GM19193 (cell line): ENCODE data around the gene MAP4.

Source experiments
- POLR2A ChIP-seq: IDR thresholded peaks from 4 replicates; pipeline ENCODE4 v1.6.1; 2011; ENCODE audit not compliant: insufficient read depth, insufficient read length; ENCODE audit errors: extremely low read depth

The MAP4 gene

DNA sequence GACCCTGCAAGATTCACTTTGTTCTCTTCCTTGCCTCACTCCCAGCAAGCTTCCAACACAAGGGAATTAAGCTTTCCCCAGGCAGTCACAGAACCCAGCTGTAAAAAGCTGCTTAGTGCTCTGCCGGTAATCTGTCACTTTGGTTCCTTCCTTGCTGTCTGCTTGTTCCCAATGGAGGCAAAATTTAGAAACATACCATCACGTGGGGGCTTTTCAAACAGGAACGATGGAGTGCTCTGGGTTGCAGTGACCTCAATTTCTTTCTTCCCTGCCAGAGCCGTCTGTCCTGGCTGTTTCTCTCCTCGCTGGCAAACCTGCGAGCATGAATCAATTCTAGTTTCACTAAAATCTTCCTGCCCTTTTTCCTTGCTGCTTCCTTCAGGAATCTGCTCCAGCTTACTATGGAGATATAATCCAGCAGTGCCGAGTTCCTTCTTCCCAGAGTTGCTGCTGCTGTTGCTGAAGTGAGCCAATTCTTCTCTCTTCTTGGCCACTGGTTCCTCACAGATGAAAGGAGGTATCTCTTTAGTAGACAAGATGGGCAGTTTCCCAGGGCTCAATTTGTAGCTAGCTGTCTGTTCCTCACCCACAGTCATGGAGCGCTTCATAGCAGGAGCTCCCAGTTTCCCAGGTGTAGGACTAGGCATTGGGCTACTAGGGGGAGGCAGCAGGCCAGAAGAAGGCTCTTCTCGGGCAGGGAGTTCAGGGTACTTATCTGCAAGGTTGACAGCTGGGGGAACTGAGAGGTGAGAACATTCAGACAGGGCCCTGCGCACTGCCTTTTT is 125.2 kb downstream of the MAP4 start:
- TF ChIP-seq POLR2A, result no peak

DNA sequence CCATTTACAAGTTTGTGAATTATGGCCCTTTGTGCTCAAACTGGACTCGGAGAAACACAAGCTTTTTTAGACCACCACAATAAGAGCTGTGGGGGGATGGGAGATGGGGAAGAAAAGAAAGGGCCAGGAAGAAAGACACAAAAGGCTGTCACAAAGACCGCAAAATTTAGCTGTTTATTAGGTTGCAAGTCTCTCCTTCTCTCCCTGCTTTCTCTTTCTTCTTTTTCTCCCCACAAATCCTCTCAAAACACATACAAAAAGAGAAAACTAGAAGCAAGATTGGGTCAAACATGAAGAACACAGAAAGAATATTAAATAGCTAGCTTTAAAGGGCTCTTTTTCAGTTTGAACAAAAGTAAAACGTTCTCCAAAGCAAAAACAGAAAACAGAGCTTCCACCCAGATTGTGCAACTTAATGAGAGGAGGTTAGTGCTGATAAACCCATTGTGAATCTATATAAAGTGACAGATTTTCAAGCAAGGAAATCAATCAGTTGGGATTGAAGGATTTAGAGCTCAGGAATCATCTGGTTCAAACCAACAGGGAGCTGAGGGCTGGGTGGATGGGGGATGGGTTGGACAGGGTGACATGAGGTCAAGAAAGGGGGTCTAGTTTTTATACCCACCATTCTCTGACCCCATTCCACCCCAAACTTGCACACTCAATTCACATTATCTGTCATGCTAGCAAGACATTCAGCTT is 125.9 kb downstream of the MAP4 start:
- TF ChIP-seq POLR2A, result no peak

DNA sequence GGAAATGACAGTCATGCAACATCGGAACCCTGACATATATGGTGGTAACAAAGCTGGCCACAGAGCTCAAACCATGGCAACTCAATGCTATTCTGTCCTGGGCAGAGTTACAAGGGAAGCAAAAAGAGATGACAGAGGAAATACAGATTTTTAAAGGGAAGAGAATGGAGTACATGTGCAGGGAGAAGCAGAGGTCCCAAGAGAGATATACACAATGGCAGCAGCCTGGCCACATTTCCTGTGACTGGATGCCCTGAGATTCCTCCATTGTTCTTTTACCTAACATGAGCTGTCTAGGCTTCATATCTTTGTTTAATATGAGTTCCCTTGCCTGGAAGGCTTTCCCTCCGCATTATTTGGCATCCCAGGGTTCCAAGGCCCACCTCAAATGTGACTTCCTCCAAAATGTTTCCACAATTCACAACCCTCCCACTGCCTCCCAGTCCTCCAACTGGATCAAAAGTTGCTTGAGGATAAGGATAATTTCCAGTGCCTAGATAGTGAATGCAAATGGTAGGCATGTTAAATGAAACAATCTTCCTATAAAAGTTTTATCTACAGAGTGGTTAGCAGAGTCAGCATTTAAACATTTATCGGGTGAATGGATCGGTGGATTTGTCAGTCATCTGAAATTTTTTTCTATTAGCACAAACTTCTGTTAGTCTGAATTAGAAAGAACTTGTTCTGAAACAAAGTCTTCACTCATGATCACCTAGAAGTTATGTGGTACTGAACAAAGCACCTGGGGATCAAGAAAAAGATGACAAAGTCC is 127.0 kb downstream of the MAP4 start:
- no peak for TF ChIP-seq POLR2A

DNA sequence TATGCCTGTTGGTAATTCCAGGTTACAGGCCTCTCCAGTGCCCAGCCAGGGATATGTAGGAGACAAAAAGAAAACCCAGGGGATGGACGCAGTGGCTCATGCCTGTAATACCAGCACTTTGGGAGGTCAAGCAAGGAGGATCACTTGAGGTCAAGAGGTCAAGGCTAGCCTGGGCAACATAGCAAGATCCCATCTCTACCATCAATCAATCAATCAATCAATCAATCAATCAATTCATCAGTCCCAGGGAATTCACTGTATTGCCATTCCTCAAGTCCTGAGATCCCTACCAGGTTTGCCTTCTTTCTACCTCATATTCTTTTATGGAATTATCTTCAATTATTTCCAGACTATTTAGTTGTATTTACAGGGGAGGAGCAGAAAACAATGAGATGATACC is 131.0 kb downstream of the MAP4 start:
- no peak for TF ChIP-seq POLR2A

DNA sequence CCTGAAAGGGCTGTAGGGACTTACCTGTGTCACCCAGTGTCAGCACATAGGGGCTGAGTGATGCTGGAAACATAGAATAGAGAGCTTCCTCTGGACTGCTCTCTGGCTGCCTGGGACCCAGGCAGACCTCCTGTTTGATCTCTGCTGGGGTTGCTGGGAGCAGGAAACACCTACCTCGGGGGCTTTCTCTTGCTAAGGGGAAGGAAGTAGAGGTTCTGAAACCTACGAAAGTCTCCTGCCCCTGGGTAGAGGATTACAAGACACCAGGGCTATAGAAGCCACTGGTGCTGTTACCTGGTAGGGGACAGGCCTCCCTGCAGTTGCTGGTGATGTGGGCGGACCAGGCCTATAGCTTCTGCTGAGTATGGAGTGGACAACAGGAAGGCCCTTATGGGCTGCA is 131.6 kb downstream of the MAP4 start:
- TF ChIP-seq POLR2A, result no peak

DNA sequence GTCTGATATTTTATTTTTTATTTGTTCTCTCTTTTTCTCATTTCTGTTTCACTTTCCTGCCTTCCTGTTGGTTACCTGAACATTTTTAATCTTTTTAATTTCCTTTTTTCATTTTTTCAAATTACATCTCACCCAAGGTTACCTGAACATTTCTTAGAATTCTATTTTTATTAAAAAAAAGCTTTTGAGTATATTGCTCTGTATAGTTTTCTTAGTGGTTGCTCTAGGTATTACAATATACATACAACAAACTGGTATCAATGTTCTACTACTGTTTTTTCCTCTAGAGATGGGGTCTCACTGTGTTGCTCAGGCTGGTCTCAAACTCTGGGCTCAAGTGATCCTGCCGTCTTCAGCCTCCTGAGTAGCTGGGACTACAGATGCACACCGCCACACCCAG is 133.9 kb downstream of the MAP4 start:
- no peak for TF ChIP-seq POLR2A

DNA sequence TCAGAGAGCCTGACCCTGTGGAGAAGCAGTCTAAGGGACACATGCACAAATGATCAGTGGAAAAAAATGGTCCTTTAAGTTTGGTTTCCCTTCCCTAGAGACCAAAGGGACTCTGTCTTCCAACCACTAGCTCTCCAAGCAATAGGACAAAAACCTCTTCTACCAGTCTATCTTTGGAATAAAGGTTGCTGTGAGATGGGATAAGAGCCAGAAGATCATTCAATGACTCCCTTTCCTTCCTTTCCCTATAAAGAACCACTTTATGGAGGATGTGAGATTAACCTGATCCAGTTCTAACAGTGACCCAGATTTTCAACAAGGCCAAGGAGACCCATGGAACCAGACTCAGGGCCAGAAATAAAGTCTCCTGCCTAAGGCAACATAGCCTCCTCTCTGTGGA is 138.5 kb downstream of the MAP4 start:
- no peak for TF ChIP-seq POLR2A

DNA sequence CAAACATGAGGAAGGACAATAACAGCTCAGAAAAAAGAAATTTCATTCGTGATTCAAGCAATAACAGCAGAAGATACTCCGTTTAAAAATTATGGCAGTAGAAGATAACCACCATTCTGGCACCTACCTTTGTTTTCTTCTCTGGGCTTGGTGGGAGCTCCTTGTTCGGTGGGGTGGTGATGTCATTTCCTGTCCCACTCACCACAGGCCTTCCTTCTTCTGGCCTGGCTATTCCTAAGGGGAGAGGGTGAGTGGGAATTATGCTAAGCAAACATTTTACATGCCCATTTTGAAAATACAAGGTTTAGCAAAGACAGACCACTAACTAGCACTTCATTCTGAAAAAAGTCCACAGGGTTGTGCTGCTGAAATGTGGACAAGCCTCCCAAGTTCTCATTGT is 138.9 kb downstream of the MAP4 start:
- no peak for TF ChIP-seq POLR2A

DNA sequence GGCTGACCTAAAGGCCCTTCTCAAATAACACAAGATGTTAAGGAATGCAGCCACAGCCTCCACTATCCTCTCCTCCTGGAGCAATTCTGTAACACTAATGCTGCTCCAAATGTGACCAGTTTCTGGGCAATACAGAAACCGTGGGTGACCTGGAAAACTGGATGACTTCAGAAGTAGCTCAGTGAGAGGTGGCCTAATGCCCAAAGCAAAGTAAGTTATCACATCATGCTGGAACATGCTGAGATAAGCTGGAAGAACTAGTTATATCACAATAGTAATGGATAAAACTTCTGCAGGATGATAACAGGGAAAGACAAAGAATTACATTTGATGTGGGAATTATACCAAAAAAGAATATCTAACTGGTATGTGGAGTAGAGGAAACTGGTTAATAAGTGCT is 141.3 kb downstream of the MAP4 start:
- no peak for TF ChIP-seq POLR2A

DNA sequence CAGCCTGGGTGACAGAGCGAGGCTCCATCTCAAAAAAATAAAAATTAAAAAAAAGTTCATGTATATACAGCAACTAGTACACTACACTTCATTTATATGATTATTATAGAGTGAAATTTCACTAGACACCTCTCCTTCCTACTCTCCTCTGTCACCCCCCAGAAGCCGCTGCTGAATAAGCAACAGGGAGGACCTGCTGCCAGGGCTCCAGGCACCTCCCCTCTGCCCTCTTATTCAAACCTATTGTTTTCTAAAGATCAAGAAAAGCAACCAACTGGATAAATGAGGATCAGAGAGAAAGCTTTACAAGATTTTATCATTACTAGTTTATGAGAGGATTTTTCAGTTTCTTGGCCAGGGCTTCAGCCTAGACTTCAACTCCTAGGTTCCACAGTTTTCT is 141.8 kb downstream of the MAP4 start:
- TF ChIP-seq POLR2A, result no peak

DNA sequence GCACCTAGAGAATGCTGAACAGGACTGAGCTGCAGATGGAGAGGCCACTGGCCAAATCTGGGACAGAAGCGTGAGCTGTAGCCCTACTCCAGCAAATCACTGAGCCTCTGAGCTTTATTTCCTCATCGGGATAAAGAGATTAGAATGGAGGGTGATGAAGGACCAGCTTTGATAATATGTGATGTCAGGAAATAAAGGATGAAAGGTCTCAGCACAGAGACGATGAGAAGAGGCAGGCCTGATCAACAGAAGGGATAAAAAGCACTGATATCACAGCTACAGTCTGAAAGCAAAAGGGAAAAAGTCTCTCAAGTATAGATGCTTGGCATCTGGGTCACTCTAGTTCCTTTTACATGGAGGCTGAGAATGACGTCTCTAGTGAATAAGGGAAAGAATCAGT is 143.3 kb downstream of the MAP4 start:
- no peak for TF ChIP-seq POLR2A

DNA sequence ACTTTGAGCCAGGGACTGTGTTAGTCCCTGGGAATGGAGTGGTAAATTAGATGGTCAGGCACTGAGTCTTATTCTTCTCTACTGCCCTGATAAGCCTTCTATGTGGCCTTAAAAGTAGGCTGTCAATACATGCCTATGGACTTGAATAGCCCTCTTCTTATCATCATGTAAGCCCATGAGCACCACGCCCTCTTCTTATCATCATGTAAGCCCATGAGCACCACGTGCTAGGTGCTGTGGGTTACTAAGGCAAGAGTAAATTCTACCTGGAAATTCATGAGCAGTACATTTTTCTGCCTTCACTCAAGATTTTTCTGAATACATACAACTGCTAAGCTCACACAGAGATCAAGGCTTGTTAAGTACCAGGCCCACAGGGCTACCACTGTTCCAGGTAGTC is 144.8 kb downstream of the MAP4 start:
- TF ChIP-seq POLR2A, result no peak

DNA sequence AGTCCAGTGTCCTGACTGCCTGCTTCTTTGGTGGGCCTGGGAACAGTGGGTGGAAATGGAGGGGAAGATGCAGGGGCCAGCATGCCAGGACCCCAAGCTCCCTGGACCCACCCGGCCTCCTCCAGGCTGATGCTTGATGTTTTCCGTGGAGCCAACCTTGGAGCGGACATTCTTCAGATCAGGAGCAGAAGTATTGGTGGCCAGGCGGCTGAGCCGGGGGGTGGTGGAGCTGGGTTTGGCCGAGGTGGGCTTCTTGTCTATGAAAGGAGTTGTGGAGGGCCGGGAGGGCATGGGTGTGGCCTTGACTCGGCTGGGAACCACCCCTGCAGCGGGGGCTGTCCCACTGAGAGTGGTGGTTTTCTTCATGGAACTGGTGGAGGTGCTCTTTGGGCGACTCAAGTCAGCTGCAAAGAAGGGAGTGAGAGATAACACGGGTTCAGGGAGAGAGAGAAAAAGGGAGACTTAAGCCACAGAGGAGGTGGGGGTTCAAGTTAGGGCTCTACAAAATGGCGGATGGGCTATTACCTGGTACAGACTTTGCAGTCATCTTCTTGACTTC is 145.4 kb downstream of the MAP4 start:
- TF ChIP-seq POLR2A, result no peak

DNA sequence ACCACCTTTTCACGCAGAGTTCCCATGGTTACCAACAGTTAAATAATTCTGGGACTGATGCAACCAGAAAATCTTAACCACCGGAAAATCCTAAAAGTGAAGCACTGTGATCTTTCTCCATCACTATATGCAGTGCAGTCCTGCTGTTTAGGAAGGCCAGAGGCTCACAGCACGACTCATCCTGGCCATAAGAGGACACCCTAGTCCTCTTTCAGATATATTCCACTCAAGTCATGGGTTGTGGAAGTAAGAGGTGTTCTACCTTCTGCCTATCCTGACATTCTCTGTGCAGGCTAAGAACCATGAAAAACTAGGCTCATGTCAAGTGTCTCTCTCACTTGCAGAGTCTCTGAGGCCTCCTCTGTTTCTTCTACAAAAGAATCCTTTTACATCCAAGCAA is 146.1 kb downstream of the MAP4 start:
- no peak for TF ChIP-seq POLR2A

DNA sequence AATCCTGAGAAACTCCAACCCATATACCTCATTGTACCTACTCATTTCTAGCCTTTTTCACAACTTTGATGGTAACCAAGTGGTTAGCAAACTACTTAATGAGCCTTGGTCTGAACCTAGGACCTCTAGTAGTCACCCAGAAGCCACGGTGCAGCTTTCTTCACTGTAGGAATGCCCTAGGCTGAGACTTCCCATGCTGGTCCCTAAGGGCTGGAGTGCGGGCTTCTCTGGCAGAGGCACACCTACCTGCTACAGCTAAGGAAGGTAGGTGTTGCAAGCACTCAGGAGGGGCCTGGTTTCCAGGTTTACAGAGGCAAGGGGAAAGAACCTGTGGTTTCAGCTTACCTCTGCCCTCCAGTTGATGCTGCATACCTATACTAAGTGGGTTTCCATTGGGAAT is 147.9 kb downstream of the MAP4 start:
- TF ChIP-seq POLR2A, result no peak
